HG03432 (cell line): ENCODE measurements around the gene SIL1.
A peak's percentile ranks its signal among the peaks of the same experiment; 100 is the strongest.
"Not testable (repeated sequence)": the region's sequence is repeated elsewhere in the genome, so short reads cannot be mapped to it uniquely, and the experiment has no call there.

Experiments used
- ATAC-seq: cut with Tn5 transposase; IDR thresholded peaks from one replicate; pipeline ENCODE4 v1.9.1; 2021; ENCODE audit warnings: mild to moderate bottlenecking, moderate library complexity; ENCODE audit not compliant: unreplicated experiment

SIL1 gene

GRCh38 chr5:139197710-139198669 is at the start of gene SIL1:
Gene SIL1 (minus strand): TSS chr5:139198368. CDS start chr5:139127843, 70,525 bp downstream.
- peak; percentile 99 for ATAC-seq

DNA sequence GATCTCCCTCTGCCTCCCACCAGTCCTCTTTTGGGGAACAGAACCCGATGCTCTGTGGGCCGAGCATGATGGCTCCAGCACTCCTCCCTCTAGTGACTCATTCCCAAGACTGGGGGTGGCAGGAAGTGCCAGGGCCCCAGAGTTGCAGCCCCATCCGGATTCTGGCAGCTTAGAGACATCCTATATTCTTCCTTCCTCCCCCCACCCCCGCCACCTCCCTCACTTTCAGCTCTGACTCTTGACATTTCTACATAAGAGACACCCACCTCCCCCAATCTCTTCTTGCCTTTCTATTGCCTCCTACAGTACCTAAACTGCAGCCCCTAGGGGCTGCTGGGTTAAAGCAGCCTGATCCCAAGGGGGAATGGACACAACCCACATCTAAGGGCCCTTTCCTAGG is 48.2 kb upstream of the SIL1 start:
- no peak for ATAC-seq

DNA sequence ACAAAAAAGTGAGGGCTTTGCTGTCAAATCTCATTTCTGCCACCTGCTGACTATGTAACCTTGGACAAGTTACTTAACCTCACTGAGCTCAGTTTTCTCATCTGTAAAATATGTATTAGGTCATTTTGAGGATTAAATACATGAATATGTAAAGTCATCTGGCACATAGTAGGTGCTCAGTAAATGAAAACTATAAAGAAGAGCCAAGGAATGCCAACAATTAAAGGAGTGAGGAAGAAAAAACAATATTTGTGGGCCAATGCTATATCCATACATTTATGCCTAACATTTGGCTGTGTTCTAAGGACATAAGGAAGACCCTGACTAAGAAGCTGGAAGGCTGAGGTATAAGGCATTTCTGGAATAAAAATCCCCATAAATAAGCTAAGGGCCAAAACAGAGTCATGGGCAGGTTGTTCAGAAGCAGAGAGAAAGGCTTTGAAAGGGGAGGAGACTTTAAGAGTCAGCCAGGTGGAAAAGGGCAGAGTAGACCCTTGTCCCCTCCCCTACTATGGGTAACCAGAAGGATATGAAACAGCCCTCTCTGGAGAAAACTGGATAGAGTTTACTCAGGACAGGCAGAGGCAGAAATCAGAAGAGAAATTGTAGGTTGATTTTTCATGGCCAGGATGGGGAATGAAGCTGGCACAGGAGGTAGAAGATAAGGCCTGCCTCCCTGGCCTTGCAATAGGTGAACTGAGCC is 47.6 kb upstream of the SIL1 start:
- no peak for ATAC-seq

DNA sequence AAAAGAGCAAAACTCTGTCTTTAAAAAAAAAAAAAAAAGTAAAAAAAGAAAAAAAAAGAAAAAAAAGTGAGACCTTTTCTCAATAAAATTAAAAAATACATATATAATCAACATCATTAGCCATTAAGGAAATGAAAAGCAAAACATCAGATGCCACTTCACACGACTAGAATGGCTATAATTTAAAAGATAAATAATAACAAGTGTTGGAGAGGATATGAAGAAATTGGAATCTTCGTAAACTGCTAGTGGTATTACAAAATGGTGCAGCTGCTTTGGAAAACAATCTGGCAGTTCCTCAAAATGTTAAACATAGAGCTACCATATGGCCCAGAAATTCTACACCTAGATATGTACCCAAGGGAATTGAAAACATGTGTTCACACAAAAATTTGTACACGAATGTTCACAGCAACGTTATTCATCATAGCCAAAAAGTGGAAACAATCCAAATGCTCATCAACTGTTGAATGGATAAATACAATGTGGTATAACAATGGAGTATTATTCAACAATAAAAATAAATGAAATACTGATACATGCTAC is 45.3 kb upstream of the SIL1 start:
- ATAC-seq = no peak

- ATAC-seq = no peak
Observed at GRCh38 chr5:139241139-139241538, 43.0 kb upstream of the SIL1 start.

GRCh38 chr5:139236479-139236878 is 38.3 kb upstream of the SIL1 start:
- no peak for ATAC-seq

- no peak for ATAC-seq
Observed at GRCh38 chr5:139232147-139232724, 34.1 kb upstream of the SIL1 start.

- ATAC-seq = no peak
Observed at GRCh38 chr5:139228201-139228803, 30.1 kb upstream of the SIL1 start.

DNA sequence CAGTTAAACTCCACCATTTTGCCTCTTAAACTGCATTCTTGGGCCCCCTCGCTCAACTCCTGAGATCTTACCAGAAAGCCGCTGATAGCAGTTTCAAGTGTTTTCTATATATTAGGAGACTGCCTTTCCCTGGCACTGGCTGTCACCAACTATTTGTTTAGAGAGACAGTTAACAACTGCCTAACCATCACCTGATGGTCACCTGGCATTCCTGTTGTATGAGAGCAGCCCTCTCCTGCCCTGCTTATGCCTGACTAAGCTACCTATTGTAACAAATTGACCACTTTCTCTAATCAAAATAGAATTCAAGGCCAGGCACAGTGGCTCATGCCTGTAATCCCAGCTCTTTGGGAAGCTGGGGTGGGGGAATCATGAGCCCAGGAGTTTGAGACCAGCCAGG is 28.0 kb upstream of the SIL1 start:
- ATAC-seq = no peak

DNA sequence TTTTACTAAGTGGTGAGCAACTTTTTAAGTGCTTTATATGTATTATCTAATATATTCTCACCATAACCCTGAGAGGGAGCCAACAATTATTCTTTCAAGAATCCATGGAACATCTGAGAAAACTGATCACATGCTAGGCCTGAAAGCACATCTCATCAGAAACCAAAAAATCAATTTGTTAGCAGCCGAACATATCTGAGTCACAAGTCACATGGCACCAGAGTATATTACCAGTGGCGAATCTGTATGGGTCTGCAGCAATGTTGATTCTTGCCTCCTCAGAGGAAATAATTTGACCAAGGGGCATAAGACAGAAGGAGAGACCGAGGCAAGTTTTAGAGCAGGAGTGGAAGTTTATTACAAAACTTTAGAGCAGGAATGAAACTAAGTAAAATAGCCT is 25.3 kb upstream of the SIL1 start:
- no peak for ATAC-seq

DNA sequence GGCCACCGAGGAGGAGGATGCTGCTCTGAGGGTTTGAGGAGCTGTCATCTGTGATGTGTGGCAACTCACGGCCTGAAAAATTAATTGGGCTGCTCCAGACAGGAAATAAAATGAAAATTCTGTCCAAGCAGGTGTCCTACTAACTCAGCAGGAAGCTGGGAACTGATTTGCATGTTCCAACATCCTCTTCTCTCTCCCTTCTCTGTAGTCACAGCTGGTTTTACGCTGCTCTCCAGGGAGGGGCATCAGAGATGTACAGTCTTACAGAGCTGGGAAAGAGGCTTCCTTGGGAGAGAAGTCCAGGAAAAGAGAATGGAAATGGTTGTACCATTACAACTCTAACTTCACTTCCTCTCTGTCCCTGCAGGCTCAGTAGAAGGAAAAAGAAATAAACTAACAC is 24.2 kb upstream of the SIL1 start:
- ATAC-seq = no peak

- not testable (repeated sequence) for ATAC-seq
Observed at GRCh38 chr5:139218038-139218437, 19.9 kb upstream of the SIL1 start.

- no peak for ATAC-seq
Observed at GRCh38 chr5:139215107-139215975, 17.2 kb upstream of the SIL1 start.

DNA sequence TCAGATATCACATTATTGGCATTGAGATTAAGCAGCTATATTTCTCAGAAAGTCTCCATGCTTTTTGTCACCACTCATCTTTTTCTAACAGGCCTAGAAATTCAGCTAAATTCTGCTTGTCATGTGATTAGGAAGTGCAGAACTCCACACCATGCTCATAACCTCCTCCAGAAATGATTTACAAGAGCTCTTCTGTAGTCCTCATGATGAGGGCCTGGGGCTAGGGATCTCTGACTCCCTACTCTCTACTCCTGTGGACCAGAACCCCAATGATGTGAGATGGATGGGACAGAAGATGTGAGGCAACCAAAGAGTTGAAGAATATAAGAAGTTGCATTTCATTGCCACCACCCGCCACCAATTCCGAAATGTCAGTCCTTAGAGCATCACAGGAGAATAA is 16.5 kb upstream of the SIL1 start:
- ATAC-seq = no peak

- no peak for ATAC-seq
Observed at GRCh38 chr5:139212906-139213305, 14.7 kb upstream of the SIL1 start.

GRCh38 chr5:139212486-139212885 is 14.3 kb upstream of the SIL1 start:
- ATAC-seq = no peak

- no peak for ATAC-seq
Observed at GRCh38 chr5:139210585-139210984, 12.4 kb upstream of the SIL1 start.

DNA sequence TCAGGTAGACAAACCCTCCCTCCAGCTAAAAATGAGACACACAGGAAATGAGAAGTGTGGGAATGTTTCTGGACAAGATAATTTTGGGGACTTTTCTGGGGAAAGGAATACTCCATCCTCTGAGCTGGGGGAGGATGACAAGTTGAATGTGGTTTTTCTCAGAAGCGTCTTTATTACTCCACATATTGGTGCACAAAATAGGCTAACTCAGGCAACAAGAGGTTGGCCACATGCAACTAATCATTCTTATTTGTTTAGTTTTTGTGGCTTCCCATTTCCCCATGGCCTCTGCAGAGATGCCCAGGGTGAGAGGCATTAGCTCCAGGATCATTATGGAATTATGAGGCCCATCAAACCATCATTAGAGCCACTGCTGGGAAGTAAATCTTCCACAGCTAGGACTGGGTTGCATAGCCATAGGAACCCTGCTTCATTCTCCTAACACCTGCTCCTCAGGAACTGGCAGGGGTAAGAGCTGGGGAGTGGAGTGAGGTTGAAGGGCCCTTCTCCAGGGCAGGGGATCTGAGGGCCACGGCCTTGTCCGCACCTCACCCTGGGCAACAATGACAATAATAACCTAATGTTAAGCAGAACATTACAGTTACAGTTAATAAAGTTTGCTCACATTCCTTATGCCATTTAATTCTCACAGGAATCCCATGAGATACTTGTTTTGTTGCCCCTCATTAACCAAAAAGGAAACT is 9.3 kb upstream of the SIL1 start:
- no peak for ATAC-seq

- no peak for ATAC-seq
Observed at GRCh38 chr5:139205586-139205985, 7.4 kb upstream of the SIL1 start.
